ENCODE data around the gene IGF2.
A peak's percentile ranks its signal among the peaks of the same experiment; 100 is the strongest.

IGF2 gene

DNA sequence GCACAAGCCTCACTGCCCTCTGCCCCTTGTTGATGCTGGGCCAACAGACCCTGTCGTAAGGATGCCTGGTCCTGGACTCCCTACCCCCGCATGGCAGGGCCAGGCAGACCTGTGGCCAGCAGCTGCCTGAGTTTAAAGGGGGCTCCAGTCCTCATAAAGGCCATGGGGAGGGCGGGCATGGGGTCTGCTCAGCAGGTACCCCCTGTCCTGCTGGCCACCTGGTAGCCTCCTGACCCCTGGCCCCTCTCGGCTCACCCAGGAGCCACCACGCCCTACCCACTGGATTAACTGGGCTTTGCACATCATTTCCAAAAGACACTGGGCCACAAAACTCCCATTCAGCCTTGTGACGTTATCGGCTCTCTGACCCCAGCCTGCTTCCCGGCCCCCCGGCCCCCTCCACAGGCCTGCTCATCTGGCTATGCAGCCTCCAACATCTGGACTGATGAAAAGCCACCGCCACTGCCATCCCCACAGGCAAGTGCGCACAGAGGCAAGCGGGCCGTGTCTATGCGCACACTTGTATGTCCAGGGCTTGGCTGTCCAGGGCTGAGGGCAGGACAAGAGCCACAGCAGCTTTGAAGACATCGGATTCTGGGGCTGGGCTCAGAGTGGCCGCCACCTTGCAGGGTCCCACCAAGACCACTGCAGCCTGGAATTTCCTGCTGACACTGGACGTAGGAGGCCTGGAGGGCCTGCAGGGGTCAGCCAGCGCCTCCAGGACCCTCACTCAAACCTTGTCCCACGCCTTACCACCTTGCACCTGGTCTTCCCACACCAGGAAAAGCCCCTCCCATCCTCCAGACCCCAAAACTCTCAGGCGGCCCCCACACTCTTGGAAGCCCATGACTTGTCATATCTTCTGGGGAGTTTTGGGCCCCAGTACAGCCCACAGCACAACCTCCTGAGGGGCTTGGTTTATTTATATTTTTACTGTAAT lies 48.7 kb downstream of the IGF2 start:
- no peak for DNase-seq

DNA sequence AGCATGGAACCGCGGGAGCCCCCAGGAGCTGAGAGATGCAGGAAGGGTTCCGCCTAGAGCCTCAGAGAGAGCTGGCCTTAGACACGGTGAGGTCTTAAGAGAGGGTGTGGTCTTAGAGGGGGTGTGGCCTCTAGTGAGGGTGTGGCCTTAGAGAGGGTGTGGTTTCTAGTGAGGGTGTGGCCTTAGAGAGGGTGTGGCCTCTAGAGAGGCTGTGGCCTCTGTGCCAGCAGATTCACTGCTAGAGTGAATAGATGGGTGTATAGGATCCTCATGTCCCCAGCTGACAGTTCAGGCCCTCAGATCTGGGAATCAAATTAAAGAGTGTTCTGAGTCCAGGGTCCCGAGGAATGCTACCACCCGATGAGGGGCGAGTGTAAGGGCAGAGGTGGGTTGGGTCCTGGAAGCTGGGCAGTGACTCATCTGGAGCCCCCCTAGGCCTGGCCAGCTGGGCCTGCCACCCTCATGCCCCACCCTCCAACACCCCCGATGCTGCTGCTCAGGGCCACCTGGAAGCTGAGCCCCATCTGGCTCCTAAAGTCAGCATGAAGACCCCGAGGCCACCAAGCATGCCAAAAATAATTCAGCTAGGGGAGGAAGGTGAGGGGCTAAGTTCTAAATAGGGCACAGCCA lies 49.5 kb downstream of the IGF2 start:
- peak; percentile 41 for DNase-seq

DNA sequence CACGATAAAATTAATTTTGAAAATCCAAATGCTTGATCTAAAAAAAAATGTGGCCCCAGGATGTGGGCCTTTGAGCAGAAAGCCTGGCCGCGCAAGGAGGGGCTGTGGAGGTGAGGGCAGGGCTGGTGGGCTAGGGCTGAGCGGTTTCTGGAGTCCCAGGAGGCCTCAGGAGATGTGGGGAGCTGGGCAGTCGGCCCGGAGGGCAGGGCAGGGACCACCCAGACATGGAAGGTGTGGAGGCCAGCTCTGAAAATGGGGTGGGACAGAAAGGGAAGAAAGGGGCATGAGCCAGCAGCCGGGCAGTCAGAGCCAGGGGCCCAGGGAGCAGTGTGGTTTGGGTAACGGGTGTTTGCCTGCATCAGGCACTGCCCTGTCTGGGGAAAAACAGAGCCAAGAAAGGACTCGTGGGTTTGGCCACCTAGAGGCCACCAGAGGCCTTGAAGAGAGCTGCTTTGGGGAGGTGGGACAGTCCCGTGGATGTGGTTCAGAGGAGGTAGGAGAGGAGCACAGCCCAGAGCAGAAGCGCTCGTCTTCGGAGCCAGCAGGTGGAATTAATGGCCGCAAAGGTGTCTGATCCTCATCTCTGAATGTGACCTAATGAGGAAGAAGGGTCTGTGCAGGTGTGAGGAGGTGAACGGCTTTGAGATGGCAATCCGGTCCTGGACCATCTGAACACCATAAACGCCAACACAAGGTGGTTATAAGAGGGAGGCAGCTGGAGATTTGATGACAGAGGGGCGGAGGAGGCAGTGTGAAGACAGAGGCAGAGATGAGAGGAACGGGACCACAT lies 50.2 kb downstream of the IGF2 start:
- no peak for DNase-seq

GRCh38 chr11:2088284-2088683 lies 50.9 kb downstream of the IGF2 start:
- DNase-seq = no peak

DNA sequence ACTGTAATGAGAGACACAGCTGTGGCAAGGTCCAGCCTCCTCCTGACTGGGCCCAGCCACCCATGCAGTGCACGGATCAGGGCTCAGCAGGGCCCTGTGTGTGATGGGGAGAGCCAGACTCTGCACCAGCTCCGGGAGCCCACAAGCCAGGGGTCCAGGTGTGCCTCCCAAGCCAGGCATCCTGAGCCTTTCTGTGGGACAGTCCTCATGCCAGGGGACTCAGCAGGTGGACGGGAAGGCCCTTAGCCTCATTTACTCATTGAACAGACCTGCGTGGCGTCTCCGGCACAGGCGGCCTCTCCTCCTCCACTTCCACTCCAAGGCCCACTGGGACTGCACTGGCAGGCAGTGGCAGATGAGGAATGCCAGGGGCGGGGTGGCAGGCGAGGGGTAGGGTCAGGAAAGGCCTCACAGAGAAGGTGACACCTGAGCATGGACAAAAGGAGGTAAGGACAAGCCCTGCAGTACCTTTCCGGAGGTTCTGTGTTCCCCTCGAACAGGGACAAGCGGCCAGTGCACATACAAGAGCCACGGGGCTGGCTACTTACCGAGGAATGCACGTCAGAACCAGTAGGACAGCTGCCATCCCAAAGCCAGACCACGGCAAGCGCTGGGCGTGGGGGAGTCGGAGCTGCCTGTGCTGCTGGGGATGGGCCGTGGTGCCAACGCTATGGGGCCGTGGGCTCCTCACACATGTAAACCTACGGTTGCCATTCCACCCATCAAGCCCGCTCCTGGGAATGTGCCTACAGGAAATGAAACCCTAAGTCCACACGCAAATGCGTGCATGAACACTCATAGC lies 52.7 kb downstream of the IGF2 start:
- DNase-seq = no peak

DNA sequence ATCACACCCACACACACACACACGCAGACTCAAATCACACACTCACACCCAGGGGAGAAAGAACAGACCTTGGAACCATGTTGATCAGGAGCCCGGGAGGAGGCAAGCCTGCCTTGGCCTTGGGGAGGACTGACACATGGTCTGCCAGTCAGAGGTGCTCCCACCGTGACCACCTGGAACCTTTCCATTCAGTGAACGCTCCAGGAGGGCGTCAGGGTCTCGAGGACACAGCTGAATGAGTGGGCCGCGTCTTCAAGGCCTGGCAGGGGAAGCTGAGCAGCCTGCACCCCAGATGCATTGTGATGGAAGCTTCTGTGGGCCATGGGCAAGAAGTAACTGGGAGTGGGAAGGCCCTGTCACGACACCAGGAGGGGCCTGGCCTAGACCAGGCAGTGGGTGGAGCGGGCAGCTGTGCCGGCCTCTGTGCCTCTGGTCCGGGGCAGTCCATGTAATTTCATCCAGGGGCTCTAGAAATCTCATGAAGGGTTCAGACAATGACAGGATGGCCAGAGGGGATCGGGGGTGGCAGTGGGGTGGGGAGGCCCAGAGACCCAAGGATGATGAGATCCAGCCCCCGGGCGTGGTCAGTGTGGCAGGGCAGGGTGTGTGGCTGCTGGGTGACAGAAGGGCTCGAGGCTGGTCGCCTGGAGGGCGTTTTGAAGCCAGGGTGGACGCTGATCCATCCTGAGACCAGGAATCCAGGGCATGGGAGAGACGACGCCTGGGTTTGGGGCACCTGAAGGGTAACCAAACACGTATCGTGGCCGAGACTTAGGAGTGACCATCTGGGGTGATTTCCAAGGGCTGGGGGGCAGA lies 53.7 kb downstream of the IGF2 start:
- no peak for DNase-seq

DNA sequence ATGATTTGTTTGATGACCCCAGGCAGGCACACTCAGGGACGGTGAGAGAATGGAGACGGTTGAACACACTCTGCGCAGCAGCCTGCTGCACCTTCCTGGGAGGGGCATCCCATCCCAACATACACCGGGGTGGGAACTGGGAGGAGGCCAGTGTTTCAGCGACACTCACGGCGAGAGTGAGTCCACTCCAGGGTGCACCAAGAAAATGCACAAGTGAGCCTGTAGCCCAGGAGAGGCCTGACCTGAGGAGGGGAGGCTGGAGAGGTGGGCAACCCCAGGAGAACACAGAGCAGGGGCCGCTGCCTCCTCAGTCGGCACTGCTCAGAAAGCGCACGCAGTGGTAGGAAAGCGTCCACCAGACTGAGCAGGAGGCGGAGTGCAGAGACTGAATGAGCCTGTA lies 54.5 kb downstream of the IGF2 start:
- no peak for DNase-seq

Data from CD4-positive, alpha-beta T cell treated with Interleukin-17A for 1 hour (primary cell).